HG02884 (cell line): ENCODE results near the gene OAS1.
A peak's percentile ranks its signal among the peaks of the same experiment; 100 is the strongest.
"Not testable (repeated sequence)": the region's sequence is repeated elsewhere in the genome, so short reads cannot be mapped to it uniquely, and the experiment has no call there.

Experiments used
- ATAC-seq: cut with Tn5 transposase; IDR thresholded peaks from one replicate; pipeline ENCODE4 v1.9.1; 2021; ENCODE audit warnings: mild to moderate bottlenecking, moderate library complexity; ENCODE audit not compliant: unreplicated experiment

Gene OAS1

GRCh38 chr12:112900298-112901145 lies 6.2 kb upstream of the OAS1 start:
- ATAC-seq: no peak

GRCh38 chr12:112901271-112901670 lies 5.5 kb upstream of the OAS1 start:
- ATAC-seq: no peak

DNA sequence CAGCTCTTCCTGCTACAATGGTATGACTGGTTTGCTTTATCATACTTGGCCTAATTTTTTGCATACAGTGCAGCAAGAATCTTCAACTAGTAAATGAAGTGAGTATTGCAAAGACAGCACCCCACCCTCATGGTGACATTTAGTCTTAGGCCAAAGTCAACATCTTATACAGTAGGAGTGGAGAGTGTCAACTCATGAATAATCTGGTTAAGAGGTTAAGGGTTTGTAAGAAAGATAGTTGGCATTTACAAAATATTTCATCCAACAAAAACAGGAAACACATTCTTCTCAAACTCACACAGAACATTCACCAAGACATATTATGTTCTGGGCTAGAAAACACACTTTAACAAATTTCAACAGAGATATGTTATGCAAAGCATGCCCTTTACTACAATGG lies 2.2 kb upstream of the OAS1 start:
- ATAC-seq: no peak

- no peak for ATAC-seq
Observed at GRCh38 chr12:112905451-112906089, 1.2 kb upstream of the OAS1 start.

DNA sequence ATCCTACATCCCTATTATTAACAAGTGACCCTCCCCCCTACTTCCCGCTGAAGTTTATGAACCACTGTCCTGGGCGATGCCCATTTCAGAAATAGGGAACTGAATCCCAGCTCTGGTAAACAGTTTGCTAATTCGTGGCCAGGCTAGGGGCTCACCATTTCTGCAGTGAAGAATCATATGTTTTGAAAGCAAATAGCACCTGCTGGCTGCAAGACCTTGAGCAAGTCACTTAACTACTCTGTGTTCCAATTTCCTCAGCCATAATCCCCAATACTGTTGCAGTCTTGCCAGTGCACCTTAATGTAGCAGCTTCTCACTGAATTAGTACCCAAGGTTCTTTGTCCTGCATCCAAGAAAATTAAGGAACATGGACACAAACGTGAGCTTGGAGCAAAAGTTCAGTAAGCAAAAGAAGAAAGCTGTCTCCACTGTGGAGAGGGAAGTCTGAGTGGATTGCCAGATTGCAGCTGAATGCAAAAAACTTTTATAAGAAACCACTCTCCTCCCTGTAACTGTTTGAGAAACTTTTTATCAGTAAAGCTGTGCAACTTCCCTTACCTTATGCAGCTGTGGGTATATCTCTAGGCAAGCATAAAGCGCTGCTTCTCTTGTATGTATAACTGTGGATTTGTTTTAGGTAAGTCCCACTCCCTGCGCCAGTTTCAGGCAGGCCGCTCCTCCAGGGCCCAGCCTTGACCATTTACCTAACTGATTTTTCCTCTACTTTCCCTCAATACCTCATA lies 824 bp downstream of the OAS1 start:
- peak; percentile 47 for ATAC-seq

DNA sequence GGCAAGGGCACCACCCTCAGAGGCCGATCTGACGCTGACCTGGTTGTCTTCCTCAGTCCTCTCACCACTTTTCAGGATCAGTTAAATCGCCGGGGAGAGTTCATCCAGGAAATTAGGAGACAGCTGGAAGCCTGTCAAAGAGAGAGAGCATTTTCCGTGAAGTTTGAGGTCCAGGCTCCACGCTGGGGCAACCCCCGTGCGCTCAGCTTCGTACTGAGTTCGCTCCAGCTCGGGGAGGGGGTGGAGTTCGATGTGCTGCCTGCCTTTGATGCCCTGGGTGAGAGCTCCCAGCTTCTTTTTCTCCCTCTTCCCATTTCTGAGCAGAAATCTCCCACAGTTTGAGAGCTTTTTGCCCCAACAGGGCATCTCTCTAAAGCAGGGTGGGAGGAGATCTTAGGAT lies 1.8 kb downstream of the OAS1 start:
- ATAC-seq: no peak

- no peak for ATAC-seq
Observed at GRCh38 chr12:112909693-112910092, 2.9 kb downstream of the OAS1 start.

GRCh38 chr12:112913038-112913688 lies 6.4 kb downstream of the OAS1 start:
- no peak for ATAC-seq

DNA sequence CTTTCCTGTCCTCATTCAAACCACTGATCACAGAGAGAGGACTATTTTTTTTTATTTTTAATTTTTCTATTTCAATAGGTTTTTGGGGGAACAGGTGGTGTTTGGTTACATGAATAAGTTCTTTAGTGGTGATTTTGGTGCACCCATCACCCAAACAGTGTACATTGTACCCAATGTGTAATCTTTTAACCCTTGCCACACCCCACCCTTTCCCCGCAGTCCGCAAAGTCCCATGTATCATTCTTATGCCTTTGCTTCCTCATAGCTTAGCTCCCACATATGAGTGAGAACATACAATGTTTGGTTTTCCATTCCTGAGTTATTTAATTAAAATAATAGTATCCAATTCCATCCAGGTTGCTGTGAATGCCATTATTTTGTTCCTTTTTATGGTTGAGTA lies 7.1 kb downstream of the OAS1 start:
- ATAC-seq: not testable (repeated sequence)

- ATAC-seq: no peak
Observed at GRCh38 chr12:112916270-112916669, 9.5 kb downstream of the OAS1 start.

DNA sequence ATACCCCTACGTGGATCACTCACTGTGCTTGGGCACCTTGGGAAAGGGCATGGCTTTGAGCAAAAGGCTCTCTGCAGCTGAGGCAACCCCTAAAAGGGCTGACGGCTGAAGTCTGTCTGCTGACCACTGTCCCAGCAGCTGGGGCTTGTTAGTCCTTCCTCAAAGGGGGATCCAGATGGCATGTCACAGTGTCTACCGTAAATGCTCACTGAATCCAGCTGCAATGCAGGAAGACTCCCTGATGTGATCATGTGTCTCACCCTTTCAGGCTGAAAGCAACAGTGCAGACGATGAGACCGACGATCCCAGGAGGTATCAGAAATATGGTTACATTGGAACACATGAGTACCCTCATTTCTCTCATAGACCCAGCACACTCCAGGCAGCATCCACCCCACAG lies 12.4 kb downstream of the OAS1 start:
- no peak for ATAC-seq

- ATAC-seq: no peak
Observed at GRCh38 chr12:112924986-112925385, 18.2 kb downstream of the OAS1 start.

DNA sequence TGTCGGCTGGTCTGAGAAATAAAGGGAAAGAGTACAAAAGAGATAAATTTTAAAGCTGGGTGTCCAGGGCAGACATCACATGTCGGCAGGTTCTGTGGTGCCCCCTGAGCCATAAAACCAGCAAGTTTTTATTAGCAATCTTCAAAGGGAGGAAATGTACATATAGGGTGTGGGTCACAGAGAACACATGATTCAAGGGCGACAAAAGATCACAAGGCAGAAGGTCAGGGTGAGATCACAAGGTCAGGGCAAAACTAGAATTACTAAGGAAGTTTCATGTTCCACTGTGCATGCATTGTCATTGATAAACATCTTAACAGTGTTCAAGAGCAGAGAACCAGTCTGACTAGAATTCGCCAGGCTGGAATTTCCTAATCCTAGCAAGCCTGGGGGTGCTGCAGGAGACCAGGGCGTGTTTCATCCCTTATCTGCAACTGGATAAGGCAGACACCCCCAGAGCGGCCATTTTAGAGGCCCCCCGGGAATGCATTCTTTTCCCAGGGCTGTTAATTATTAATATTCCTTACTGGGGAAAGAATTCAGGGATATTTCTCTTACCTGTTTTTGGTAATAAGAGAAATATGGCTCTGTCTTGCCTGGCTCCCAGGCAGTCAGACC lies 19.8 kb downstream of the OAS1 start:
- not testable (repeated sequence) for ATAC-seq

DNA sequence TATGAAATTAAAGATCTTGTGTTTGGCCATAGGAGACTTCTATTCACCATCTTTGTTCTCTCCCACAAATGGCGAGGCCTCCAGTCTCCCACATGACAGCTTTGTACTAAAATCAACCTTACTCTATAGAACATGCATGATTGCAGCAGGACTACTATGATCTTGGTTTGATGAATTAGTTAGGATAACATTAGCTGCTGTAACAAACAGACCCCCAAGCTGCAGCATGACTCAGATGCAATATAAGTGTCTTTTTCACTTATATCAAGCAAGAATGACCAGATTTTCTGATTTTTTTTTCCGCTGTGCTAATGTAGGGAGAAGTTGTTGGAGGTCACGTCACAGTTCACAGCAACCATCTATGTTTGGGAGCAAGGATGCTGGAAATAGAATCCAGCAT lies 20.7 kb downstream of the OAS1 start:
- ATAC-seq: no peak

GRCh38 chr12:112927925-112928324 lies 21.2 kb downstream of the OAS1 start:
- ATAC-seq: no peak

GRCh38 chr12:112928978-112929377 lies 22.2 kb downstream of the OAS1 start:
- no peak for ATAC-seq

GRCh38 chr12:112929715-112930114 lies 23.0 kb downstream of the OAS1 start:
- ATAC-seq: no peak

GRCh38 chr12:112930350-112930749 lies 23.6 kb downstream of the OAS1 start:
- ATAC-seq: no peak

GRCh38 chr12:112932485-112933128 lies 25.8 kb downstream of the OAS1 start:
- no peak for ATAC-seq

DNA sequence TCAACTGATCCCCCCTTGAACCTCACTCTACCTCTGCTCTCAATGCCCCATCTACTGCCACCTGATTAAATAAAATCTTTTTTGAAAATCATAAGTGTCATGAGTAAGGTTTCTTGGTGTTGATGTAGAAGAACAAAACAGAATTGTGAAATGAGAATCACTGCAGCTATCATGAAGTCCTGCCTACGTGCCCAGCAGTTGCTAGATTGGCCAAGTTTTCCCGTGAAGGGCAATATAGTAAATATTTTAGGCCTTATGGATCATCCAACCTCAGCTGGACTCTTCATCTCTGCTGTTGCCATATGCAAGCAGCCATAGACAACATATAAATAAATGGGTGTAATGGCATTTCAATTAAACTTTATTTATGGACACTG lies 26.4 kb downstream of the OAS1 start:
- no peak for ATAC-seq
